ENCODE results near the gene IDH1.

The IDH1 gene

GRCh38 chr2:208256192-208256782 is 1.4 kb upstream of the IDH1 start:
- Histone ChIP-seq H3K4me1 (peaks cover 0 to 21% (median 18%) of the 10 kb centered on the region in 4 donors), H3K27ac (no peak overlapping the region), H3K4me3 (no peak overlapping the region), H3K27me3 (no peaks in the 10 kb centered on the region), H3K9me3 (no peaks in the 10 kb centered on the region), H3K36me3 (peaks cover 0 to 8% (median 0%) of the 10 kb centered on the region in 3 donors)
- no peak for TF ChIP-seq CTCF (IDR thresholded peaks at IDR 0.05)
- no peak for DNase-seq
- intact Hi-C loops (cut with DNase I; ENCODE audit: low total_unique reads): loop anchor here (10.0 kb wide), 1 partner anchor 81 kb away; no protein-coding TSS in a partner anchor

GRCh38 chr2:208255557-208256106 is 761 bp upstream of the IDH1 start:
- intact Hi-C loops (cut with DNase I; ENCODE audit: low total_unique reads): loop anchor here (10.0 kb wide), 1 partner anchor 81 kb away; no protein-coding TSS in a partner anchor
- Histone ChIP-seq H3K4me3 (peak overlapping the region; percentile 78 to 86), H3K4me1 (peaks cover 0 to 21% (median 18%) of the 10 kb centered on the region in 4 donors), H3K27me3 (no peaks in the 10 kb centered on the region), H3K9me3 (no peaks in the 10 kb centered on the region), H3K36me3 (peaks cover 0 to 8% (median 3%) of the 10 kb centered on the region in 3 donors), H3K27ac (peak overlapping the region; percentile 71 to 77)
- no peak for DNase-seq
- TF ChIP-seq CTCF (IDR thresholded peaks at IDR 0.05): no peak

- peaks cover 0 to 21% (median 18%) of the 10 kb centered on the region in 4 donors for H3K4me1 ChIP-seq
These were observed 577 bp downstream of the IDH1 start for GRCh38 chr2:208254118-208254870.

GRCh38 chr2:208253600-208254117 is 1.2 kb downstream of the IDH1 start:
- intact Hi-C loops (cut with DNase I; ENCODE audit: low total_unique reads): loop anchor here (10.0 kb wide), 1 partner anchor 79 kb away; no protein-coding TSS in a partner anchor

More at GRCh38 chr2:208254118-208254870, 577 bp downstream of the IDH1 start:
- H3K27me3 ChIP-seq: no peaks in the 10 kb centered on the region
- H3K27ac ChIP-seq: peak overlapping the region; percentile 71 to 77
- peak overlapping the region; percentile 78 to 86 for H3K4me3 ChIP-seq
- intact Hi-C loops (cut with DNase I; ENCODE audit: low total_unique reads): loop anchor here (10.0 kb wide), 1 partner anchor 79 kb away; no protein-coding TSS in a partner anchor
- TF ChIP-seq CTCF (IDR thresholded peaks at IDR 0.05): peak; percentile 72 to 88
- H3K36me3 ChIP-seq: peaks cover 0 to 10% (median 3%) of the 10 kb centered on the region in 3 donors
- no peaks in the 10 kb centered on the region for H3K9me3 ChIP-seq
- peak; percentile 77 to 89 for DNase-seq

More at GRCh38 chr2:208253600-208254117, 1.2 kb downstream of the IDH1 start:
- Histone ChIP-seq H3K9me3 (no peaks in the 10 kb centered on the region), H3K4me1 (peaks cover 0 to 21% (median 18%) of the 10 kb centered on the region in 4 donors), H3K27ac (peak overlapping the region; percentile 71 to 77), H3K4me3 (peak overlapping the region; percentile 78 to 86), H3K27me3 (no peaks in the 10 kb centered on the region), H3K36me3 (peaks cover 0 to 16% (median 3%) of the 10 kb centered on the region in 3 donors)
- DNase-seq: no peak
- TF ChIP-seq CTCF (IDR thresholded peaks at IDR 0.05): no peak

Data from tibial artery (tissue), 4 donors.